ENCODE data around the gene ZCCHC14. TPM values are rescaled to one million over a fixed set of nuclear protein-coding genes. Genes with fewer than 3 reads are reported as not detected.
A peak's percentile ranks its signal among the peaks of the same experiment; 100 is the strongest.

Gene ZCCHC14
- polyA plus RNA-seq, 2 of the 4 experiments (the other 2 are of a cell fraction): 3.8 to 7.3 TPM

GRCh38 chr16:87465879-87466278 lies 26.9 kb downstream of the ZCCHC14 start (continued):
- no peak for TF ChIP-seq PBX3 (IDR thresholded peaks at IDR 0.05)
- TF ChIP-seq MAX (IDR thresholded peaks at IDR 0.05): no peak

DNA sequence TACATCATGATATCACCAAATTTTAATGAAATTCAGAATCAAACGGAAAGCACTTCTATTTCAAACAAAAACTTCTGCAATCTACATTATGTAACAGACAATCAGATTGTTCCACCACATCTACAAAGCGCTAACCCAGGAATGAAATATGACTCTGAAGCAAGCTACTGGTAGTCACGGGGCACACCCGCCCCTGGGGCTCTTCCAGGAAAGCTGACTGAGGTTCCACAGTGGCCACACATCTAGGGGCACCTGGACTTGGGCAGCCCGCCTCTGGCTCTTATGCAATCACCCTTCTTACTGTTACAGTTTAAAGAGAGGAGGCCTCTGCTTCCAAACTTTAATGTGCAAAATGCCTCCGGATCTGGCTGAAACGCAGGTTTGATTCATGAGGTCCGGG lies 27.5 kb downstream of the ZCCHC14 start:
- Histone ChIP-seq H3K4me3 (no peak overlapping the region), H3K9me3 (no peaks in the 10 kb centered on the region), H3K4me1 (peaks cover 24% of the 10 kb centered on the region), H3K4me2 (peak overlapping the region; percentile 38), H3K27ac (peak overlapping the region in 1 of 2 experiments; percentile 55; a peak in 3 of 6 replicates)
- FAIRE-seq: no peak
- ChIA-PET POLR2A (no interaction called here), CTCF (interaction anchor here (0.6 to 7.4 kb wide), 8 partner anchors 14 to 187 kb away, joined by 3 to 85 read pairs (median 4); no protein-coding TSS in a partner anchor)
- no peak for ATAC-seq
- no peak for DNase-seq (ENCODE audit: low read depth in 1 of 2, low spot score in 1 of 2)
- TF ChIP-seq NR3C1 (IDR thresholded peaks at IDR 0.05): no peak
- no peak for TF ChIP-seq CBX2 (IDR thresholded peaks at IDR 0.05; ENCODE audit: borderline replicate concordance, low read depth)
- no peak for TF ChIP-seq GATA3 (IDR thresholded peaks at IDR 0.05; ENCODE audit: borderline replicate concordance)
- TF ChIP-seq, protein P1, sequence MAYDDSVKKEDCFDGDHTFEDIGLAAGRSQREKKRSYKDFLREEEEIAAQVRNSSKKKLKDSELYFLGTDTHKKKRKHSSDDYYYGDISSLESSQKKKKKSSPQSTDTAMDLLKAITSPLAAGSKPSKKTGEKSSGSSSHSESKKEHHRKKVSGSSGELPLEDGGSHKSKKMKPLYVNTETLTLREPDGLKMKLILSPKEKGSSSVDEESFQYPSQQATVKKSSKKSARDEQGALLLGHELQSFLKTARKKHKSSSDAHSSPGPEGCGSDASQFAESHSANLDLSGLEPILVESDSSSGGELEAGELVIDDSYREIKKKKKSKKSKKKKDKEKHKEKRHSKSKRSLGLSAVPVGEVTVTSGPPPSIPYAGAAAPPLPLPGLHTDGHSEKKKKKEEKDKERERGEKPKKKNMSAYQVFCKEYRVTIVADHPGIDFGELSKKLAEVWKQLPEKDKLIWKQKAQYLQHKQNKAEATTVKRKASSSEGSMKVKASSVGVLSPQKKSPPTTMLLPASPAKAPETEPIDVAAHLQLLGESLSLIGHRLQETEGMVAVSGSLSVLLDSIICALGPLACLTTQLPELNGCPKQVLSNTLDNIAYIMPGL (CRISPR knock-in tag; IDR thresholded peaks at IDR 0.05; ENCODE audit: borderline replicate concordance): no peak
- TF ChIP-seq CHD2 (IDR thresholded peaks at IDR 0.05; ENCODE audit: low read length, partially characterized antibody): no peak
- TF ChIP-seq, protein P2, sequence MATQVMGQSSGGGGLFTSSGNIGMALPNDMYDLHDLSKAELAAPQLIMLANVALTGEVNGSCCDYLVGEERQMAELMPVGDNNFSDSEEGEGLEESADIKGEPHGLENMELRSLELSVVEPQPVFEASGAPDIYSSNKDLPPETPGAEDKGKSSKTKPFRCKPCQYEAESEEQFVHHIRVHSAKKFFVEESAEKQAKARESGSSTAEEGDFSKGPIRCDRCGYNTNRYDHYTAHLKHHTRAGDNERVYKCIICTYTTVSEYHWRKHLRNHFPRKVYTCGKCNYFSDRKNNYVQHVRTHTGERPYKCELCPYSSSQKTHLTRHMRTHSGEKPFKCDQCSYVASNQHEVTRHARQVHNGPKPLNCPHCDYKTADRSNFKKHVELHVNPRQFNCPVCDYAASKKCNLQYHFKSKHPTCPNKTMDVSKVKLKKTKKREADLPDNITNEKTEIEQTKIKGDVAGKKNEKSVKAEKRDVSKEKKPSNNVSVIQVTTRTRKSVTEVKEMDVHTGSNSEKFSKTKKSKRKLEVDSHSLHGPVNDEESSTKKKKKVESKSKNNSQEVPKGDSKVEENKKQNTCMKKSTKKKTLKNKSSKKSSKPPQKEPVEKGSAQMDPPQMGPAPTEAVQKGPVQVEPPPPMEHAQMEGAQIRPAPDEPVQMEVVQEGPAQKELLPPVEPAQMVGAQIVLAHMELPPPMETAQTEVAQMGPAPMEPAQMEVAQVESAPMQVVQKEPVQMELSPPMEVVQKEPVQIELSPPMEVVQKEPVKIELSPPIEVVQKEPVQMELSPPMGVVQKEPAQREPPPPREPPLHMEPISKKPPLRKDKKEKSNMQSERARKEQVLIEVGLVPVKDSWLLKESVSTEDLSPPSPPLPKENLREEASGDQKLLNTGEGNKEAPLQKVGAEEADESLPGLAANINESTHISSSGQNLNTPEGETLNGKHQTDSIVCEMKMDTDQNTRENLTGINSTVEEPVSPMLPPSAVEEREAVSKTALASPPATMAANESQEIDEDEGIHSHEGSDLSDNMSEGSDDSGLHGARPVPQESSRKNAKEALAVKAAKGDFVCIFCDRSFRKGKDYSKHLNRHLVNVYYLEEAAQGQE (IDR thresholded peaks at IDR 0.05): no peak
- no peak for TF ChIP-seq HOXA7 (CRISPR knock-in tag; IDR thresholded peaks at IDR 0.05)
- TF ChIP-seq HEYL (CRISPR knock-in tag; IDR thresholded peaks at IDR 0.05): no peak
- TF ChIP-seq HDAC2 (IDR thresholded peaks at IDR 0.05): no peak
- no peak for TF ChIP-seq RFX5 (IDR thresholded peaks at IDR 0.05)
- no peak for TF ChIP-seq FOXS1 (CRISPR knock-in tag; IDR thresholded peaks at IDR 0.05)
- no peak for TF ChIP-seq TP53 (CRISPR knock-in tag; IDR thresholded peaks at IDR 0.05)
- no peak for TF ChIP-seq ZC3H11A (IDR thresholded peaks at IDR 0.05)
- TF ChIP-seq RNF2 (IDR thresholded peaks at IDR 0.05; ENCODE audit: borderline replicate concordance, low read depth): no peak
- WGBS (ENCODE audit: missing lambda C conversion rate): 62% methylated on average over 8 of the region's 8 CpGs

DNA sequence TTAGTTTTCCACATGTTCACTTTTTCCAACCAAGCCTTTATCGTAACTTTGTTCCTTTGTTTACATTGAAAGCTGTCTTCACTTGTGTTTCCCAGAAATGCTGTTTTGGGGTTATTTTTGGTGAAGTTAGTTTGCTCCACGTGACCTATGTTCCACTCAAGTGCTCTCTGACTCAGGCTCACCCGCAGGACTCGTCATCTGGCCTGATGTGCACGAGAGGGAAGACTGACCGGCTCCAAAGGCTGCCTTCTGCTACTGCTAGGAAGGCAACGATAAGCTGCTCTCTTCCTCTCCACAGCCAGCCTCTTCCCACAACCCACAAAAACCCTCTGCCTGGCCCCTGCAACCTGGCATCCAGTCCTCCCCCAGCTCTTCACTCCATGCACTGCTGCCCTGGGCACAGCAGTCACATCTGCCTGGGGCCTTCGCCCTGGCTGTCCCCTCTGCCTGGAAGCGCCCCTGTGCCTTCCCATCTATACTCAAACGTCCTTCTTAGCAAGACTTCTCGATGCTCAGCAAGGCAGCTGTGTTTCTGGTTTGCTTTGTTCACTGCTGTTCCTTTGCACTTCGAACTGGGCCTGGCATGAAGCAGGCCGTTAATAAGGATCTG lies 28.0 kb downstream of the ZCCHC14 start:
- FAIRE-seq (no peak), ATAC-seq (peak in 1 of 2 experiments; percentile 41; a peak in 1 of 6 replicates), DNase-seq (ENCODE audit: low read depth in 1 of 2, low spot score in 1 of 2) (no peak)
- Histone ChIP-seq H3K27ac (peak overlapping the region; percentile 19 to 55; a peak in 3 of 6 replicates), H3K4me3 (no peak overlapping the region), H3K4me2 (peak overlapping the region; percentile 38), H3K4me1 (peaks cover 24% of the 10 kb centered on the region), H3K9me3 (no peaks in the 10 kb centered on the region)
- WGBS (ENCODE audit: missing lambda C conversion rate): 69% methylated on average over 13 of the region's 13 CpGs
- CTCF ChIA-PET: interaction anchor here (0.6 to 7.4 kb wide), 7 partner anchors 12 to 170 kb away, joined by 3 to 85 read pairs (median 4); no protein-coding TSS in a partner anchor
- TF ChIP-seq, protein P1 (CRISPR knock-in tag; IDR thresholded peaks at IDR 0.05; ENCODE audit: borderline replicate concordance): no peak
- TF ChIP-seq, protein P3, sequence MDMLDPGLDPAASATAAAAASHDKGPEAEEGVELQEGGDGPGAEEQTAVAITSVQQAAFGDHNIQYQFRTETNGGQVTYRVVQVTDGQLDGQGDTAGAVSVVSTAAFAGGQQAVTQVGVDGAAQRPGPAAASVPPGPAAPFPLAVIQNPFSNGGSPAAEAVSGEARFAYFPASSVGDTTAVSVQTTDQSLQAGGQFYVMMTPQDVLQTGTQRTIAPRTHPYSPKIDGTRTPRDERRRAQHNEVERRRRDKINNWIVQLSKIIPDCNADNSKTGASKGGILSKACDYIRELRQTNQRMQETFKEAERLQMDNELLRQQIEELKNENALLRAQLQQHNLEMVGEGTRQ (IDR thresholded peaks at IDR 0.05): 0 out of 2 replicates have a peak, but pooled peaks have one; percentile 44
- POLR2A ChIA-PET: no interaction called here

Data from A549 (cell line).